ENCODE measurements around the gene C3orf33. TPM values are rescaled to one million over a fixed set of nuclear protein-coding genes. Genes with fewer than 3 reads are reported as not detected.

C3orf33 gene
- total RNA-seq, 4 donors from 2014 or later = 2.3 to 4.2 (median 3.1) TPM

GRCh38 chr3:155741603-155742002 is 64.5 kb downstream of the C3orf33 start:
- Histone ChIP-seq H3K4me3 (no peak overlapping the region), H3K27me3 (peaks cover 16% of the 10 kb centered on the region), H3K9me3 (no peaks in the 10 kb centered on the region), H3K36me3 (no peaks in the 10 kb centered on the region), H3K27ac (no peak overlapping the region), H3K4me1 (peaks cover 0 to 37% (median 0%) of the 10 kb centered on the region in 3 donors)
- no peak for ATAC-seq
- TF ChIP-seq EP300 (IDR thresholded peaks at IDR 0.05) = no peak
- no peak for TF ChIP-seq POLR2A (IDR thresholded peaks at IDR 0.05)
- TF ChIP-seq CTCF (IDR thresholded peaks at IDR 0.05) = no peak
- TF ChIP-seq POLR2AphosphoS5 (IDR thresholded peaks at IDR 0.05) = no peak

- WGBS, 2 donors (ENCODE audit: low coverage in 1 of 2) = 74 to 90% methylated on average over 3 of the region's 3 CpGs
- H3K4me1 ChIP-seq = peaks cover 0 to 33% (median 0%) of the 10 kb centered on the region in 3 donors
- no peaks in the 10 kb centered on the region for H3K36me3 ChIP-seq
- H3K27ac ChIP-seq = no peak overlapping the region
- no peak for ATAC-seq
- no peaks in the 10 kb centered on the region for H3K9me3 ChIP-seq
- peaks cover 16% of the 10 kb centered on the region for H3K27me3 ChIP-seq
- no peak overlapping the region for H3K4me3 ChIP-seq
- TF ChIP-seq POLR2AphosphoS5 (IDR thresholded peaks at IDR 0.05) (no peak), EP300 (IDR thresholded peaks at IDR 0.05) (no peak), POLR2A (IDR thresholded peaks at IDR 0.05) (no peak), CTCF (IDR thresholded peaks at IDR 0.05) (no peak)
Observed at GRCh38 chr3:155741101-155741500, 65.0 kb downstream of the C3orf33 start.

- H3K36me3 ChIP-seq = no peaks in the 10 kb centered on the region
- 43 to 45% methylated on average over 5 of the region's 5 CpGs for WGBS, 2 donors (ENCODE audit: low coverage in 1 of 2)
- H3K27ac ChIP-seq = no peak overlapping the region
- TF ChIP-seq POLR2AphosphoS5 (IDR thresholded peaks at IDR 0.05) (no peak), CTCF (IDR thresholded peaks at IDR 0.05) (no peak), EP300 (IDR thresholded peaks at IDR 0.05) (no peak), POLR2A (IDR thresholded peaks at IDR 0.05) (no peak)
- H3K4me3 ChIP-seq = no peak overlapping the region
- peaks cover 16% of the 10 kb centered on the region for H3K27me3 ChIP-seq
- ATAC-seq = no peak
- peaks cover 0 to 13% (median 0%) of the 10 kb centered on the region in 3 donors for H3K4me1 ChIP-seq
- no peaks in the 10 kb centered on the region for H3K9me3 ChIP-seq
Observed at GRCh38 chr3:155739154-155739553, 66.9 kb downstream of the C3orf33 start.

GRCh38 chr3:155738580-155739076 is 67.5 kb downstream of the C3orf33 start:
- Histone ChIP-seq H3K4me1 (peaks cover 0 to 8% (median 0%) of the 10 kb centered on the region in 3 donors), H3K4me3 (no peak overlapping the region), H3K9me3 (no peaks in the 10 kb centered on the region), H3K27me3 (peaks cover 16% of the 10 kb centered on the region), H3K36me3 (no peaks in the 10 kb centered on the region), H3K27ac (no peak overlapping the region)
- WGBS, 2 donors (ENCODE audit: low coverage in 1 of 2) = 84 to 100% methylated on average over 3 to 8 of the region's 13 CpGs
- TF ChIP-seq POLR2AphosphoS5 (IDR thresholded peaks at IDR 0.05) = no peak
- no peak for TF ChIP-seq CTCF (IDR thresholded peaks at IDR 0.05)
- TF ChIP-seq EP300 (IDR thresholded peaks at IDR 0.05) = no peak
- no peak for TF ChIP-seq POLR2A (IDR thresholded peaks at IDR 0.05)
- ATAC-seq = no peak

GRCh38 chr3:155737844-155738460 is 68.1 kb downstream of the C3orf33 start:
- Histone ChIP-seq H3K4me1 (peaks cover 0 to 1% (median 0%) of the 10 kb centered on the region in 3 donors), H3K36me3 (no peaks in the 10 kb centered on the region), H3K4me3 (no peak overlapping the region), H3K27ac (no peak overlapping the region), H3K9me3 (no peaks in the 10 kb centered on the region), H3K27me3 (peaks cover 16% of the 10 kb centered on the region)
- no peak for ATAC-seq
- TF ChIP-seq EP300 (IDR thresholded peaks at IDR 0.05) (no peak), POLR2A (IDR thresholded peaks at IDR 0.05) (no peak), POLR2AphosphoS5 (IDR thresholded peaks at IDR 0.05) (no peak), CTCF (IDR thresholded peaks at IDR 0.05) (no peak)
- 57% methylated on average over 8 of the region's 8 CpGs; no CpG with 5 or more reads in 1 of the 2 donors for WGBS, 2 donors (ENCODE audit: low coverage in 1 of 2)

Data from gastroesophageal sphincter (tissue), 4 donors.